ENCODE data around the gene PGGHG.

DNA sequence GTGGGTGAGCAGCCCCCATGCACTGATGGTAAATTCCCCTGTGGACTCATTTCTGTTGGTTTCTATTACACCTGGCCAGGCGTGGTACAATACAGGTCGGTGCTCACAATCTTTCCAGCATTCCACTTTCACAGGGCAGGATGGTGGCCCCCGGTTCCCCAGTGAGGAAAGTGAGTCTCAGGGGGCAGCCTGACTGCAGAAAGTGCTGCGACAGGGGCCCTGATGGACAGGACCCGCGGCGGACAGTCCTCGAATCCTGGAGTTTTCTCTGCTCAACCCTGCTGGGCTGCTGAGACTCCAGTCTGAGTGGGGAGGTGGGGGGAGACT, 3.1 kb upstream of the PGGHG start:
- TF ChIP-seq POLR2A (IDR thresholded peaks at IDR 0.05; ENCODE audit: low read depth, low read length) (no peak), POLR2AphosphoS5 (IDR thresholded peaks at IDR 0.05; ENCODE audit: low read depth, low read length) (no peak)
